ENCODE measurements around the gene DLG5.

- TF ChIP-seq FOXP2 (optimal IDR thresholded peaks at IDR 0.05; ENCODE audit: borderline replicate concordance, extremely low read depth, extremely low read length, insufficient read depth), result no peak
- TF ChIP-seq TAF1 (IDR thresholded peaks at IDR 0.05; ENCODE audit: borderline replicate concordance, insufficient read depth, low read length), result no peak
Observed at GRCh38 chr10:77940627-77941026, 14.1 kb upstream of the DLG5 start.

Data from PFSK-1 (cell line).